ENCODE results near the gene MGA. TPM values are rescaled to one million over a fixed set of nuclear protein-coding genes. Genes with fewer than 3 reads are reported as not detected.

The MGA gene
- polyA plus RNA-seq, 3 donors, result 2.7 to 6.9 (median 4.2) TPM

- Mint-ChIP-seq H3K9me3 (peaks cover 6 to 15% (median 7%) of the 10 kb centered on the region in 7 donors), H3K27me3 (ENCODE audit: low read depth in 3 of 3) (peaks cover 6 to 15% (median 9%) of the 10 kb centered on the region in 3 donors), H3K36me3 (no peaks in the 10 kb centered on the region), H3K4me1 (peaks cover 19% of the 10 kb centered on the region), H3K4me3 (peak overlapping the region; percentile 73 to 83), H3K27ac (peak overlapping the region in 5 of 7 donors; percentile 49 to 87 (median 74))
- Histone ChIP-seq H3K27ac (ENCODE audit: low read depth in 1 of 2, low read length in 2 of 2) (peak overlapping the region; percentile 36 to 40), H4K20me1 (ENCODE audit: insufficient read depth, low read length) (no peaks in the 10 kb centered on the region), H3K4me3 (replicated peaks in 1 of 3; ENCODE audit: low read depth in 2 of 3, low read length in 3 of 3) (peak overlapping the region; percentile 7 to 67 (median 40)), H3K36me3 (replicated peaks in 1 of 2; ENCODE audit: control insufficient read depth in 1 of 2, insufficient read depth in 2 of 2, low read length in 2 of 2) (no peaks in the 10 kb centered on the region), H3K27me3 (ENCODE audit: control insufficient read depth in 2 of 2, insufficient read depth in 2 of 2, low read length in 2 of 2) (peaks cover 0 to 15% of the 10 kb centered on the region in 2 donors), H3K4me1 (ENCODE audit: control insufficient read depth in 1 of 2, insufficient read depth in 2 of 2, low read length in 2 of 2) (peaks cover 18 to 19% of the 10 kb centered on the region in 2 donors), H2AFZ (ENCODE audit: insufficient read depth, low read depth, low read length, poor library complexity, severe bottlenecking) (peak overlapping the region; percentile 91), H3K9ac (ENCODE audit: insufficient read depth, low read length, poor library complexity, severe bottlenecking) (peak overlapping the region; percentile 43), H3K9me3 (replicated peaks in 1 of 2; ENCODE audit: control insufficient read depth in 1 of 2, insufficient read depth in 1 of 2, low read length in 2 of 2) (peaks cover 0 to 6% of the 10 kb centered on the region in 2 donors), H3K79me2 (ENCODE audit: insufficient read depth, low read length) (peaks cover 4% of the 10 kb centered on the region), H3K4me2 (replicated peaks; ENCODE audit: extremely low read depth, low read length, poor library complexity, severe bottlenecking) (peak overlapping the region; percentile 68)
- TF ChIP-seq CTCF (IDR thresholded peaks at IDR 0.05), result no peak
- 1% methylated on average over 66 of the region's 104 CpGs for WGBS (ENCODE audit: insufficient coverage)
- intact Hi-C loops (cut with micrococcal nuclease), result no loop called here
- DNase-seq, result peak; percentile 57 to 71 (median 62)
Measured at GRCh38 chr15:41621200-41622193, 38.7 kb upstream of the MGA start.

- Mint-ChIP-seq H3K9me3 (peaks cover 6 to 15% (median 7%) of the 10 kb centered on the region in 7 donors), H3K27ac (no peak overlapping the region), H3K27me3 (ENCODE audit: low read depth in 3 of 3) (peaks cover 6 to 15% (median 9%) of the 10 kb centered on the region in 3 donors), H3K4me1 (peaks cover 19% of the 10 kb centered on the region), H3K4me3 (no peak overlapping the region), H3K36me3 (no peaks in the 10 kb centered on the region)
- Histone ChIP-seq H3K9ac (ENCODE audit: insufficient read depth, low read length, poor library complexity, severe bottlenecking) (no peak overlapping the region), H3K4me3 (replicated peaks in 1 of 3; ENCODE audit: low read depth in 2 of 3, low read length in 3 of 3) (no peak overlapping the region), H3K9me3 (replicated peaks in 1 of 2; ENCODE audit: control insufficient read depth in 1 of 2, insufficient read depth in 1 of 2, low read length in 2 of 2) (peaks cover 0 to 6% of the 10 kb centered on the region in 2 donors), H3K27ac (ENCODE audit: low read depth in 1 of 2, low read length in 2 of 2) (no peak overlapping the region), H2AFZ (ENCODE audit: insufficient read depth, low read depth, low read length, poor library complexity, severe bottlenecking) (no peak overlapping the region), H4K20me1 (ENCODE audit: insufficient read depth, low read length) (no peaks in the 10 kb centered on the region), H3K4me1 (ENCODE audit: control insufficient read depth in 1 of 2, insufficient read depth in 2 of 2, low read length in 2 of 2) (peaks cover 18 to 19% of the 10 kb centered on the region in 2 donors), H3K27me3 (ENCODE audit: control insufficient read depth in 2 of 2, insufficient read depth in 2 of 2, low read length in 2 of 2) (peaks cover 0 to 15% of the 10 kb centered on the region in 2 donors), H3K36me3 (replicated peaks in 1 of 2; ENCODE audit: control insufficient read depth in 1 of 2, insufficient read depth in 2 of 2, low read length in 2 of 2) (no peaks in the 10 kb centered on the region), H3K4me2 (replicated peaks; ENCODE audit: extremely low read depth, low read length, poor library complexity, severe bottlenecking) (no peak overlapping the region), H3K79me2 (ENCODE audit: insufficient read depth, low read length) (peaks cover 4% of the 10 kb centered on the region)
- DNase-seq, result no peak
- intact Hi-C loops (cut with micrococcal nuclease), result no loop called here
- no CpG with 5 or more reads among the region's 4 CpGs for WGBS (ENCODE audit: insufficient coverage)
- TF ChIP-seq CTCF (IDR thresholded peaks at IDR 0.05), result no peak
Measured at GRCh38 chr15:41622901-41623300, 37.3 kb upstream of the MGA start.
